Activated naive CD4-positive, alpha-beta T cell treated with anti-CD3 and anti-CD28 coated beads for 36 hours (primary cell): ENCODE results near the gene MPP2. TPM values are rescaled to one million over a fixed set of nuclear protein-coding genes. Genes with fewer than 3 reads are reported as not detected.

Source experiments
- total RNA-seq, 2 experiments: library from RNA; stranded (reverse); gene quantifications; one replicate each; pipeline ENCODE4 v1.2.3, GENCODE V29; 2021

Gene MPP2
- total RNA-seq, 2 experiments from 2014 or later = 2.3 to 2.5 TPM

Other genes starting within 250 kb of the MPP2 start
- gene MEOX1, start 245.6 kb downstream of the MPP2 start, total RNA-seq = under 1 TPM; 0.12 to 0.17 TPM
- gene SOST, start 148.7 kb downstream of the MPP2 start, total RNA-seq = not detected
- gene DUSP3, start 128.6 kb downstream of the MPP2 start, total RNA-seq = 10 to 100 TPM; 12.2 to 13.5 TPM
- gene CFAP97D1, start 127.1 kb downstream of the MPP2 start, total RNA-seq = not detected
- under 1 TPM; 0.30 to 0.33 TPM for gene MPP3, start 74.4 kb downstream of the MPP2 start, total RNA-seq
- gene CD300LG, start 60.4 kb downstream of the MPP2 start, total RNA-seq = not detected
- not detected for gene PPY, start 34.9 kb upstream of the MPP2 start, total RNA-seq
- gene PYY, start 46.4 kb upstream of the MPP2 start, total RNA-seq = not detected
- under 1 TPM; 0.17 to 0.31 TPM for gene NAGS, start 97.1 kb upstream of the MPP2 start, total RNA-seq
- 10 to 100 TPM; 25.6 to 26.7 TPM for gene TMEM101, start 107.4 kb upstream of the MPP2 start, total RNA-seq
- gene LSM12, start 159.1 kb upstream of the MPP2 start, total RNA-seq = 10 to 100 TPM; 79.8 to 83.9 TPM
- 10 to 100 TPM; 15.9 to 19.4 TPM for gene G6PC3, start 163.2 kb upstream of the MPP2 start, total RNA-seq
- 10 to 100 TPM; 17.9 to 18.9 TPM for gene HDAC5, start 216.1 kb upstream of the MPP2 start, total RNA-seq
- 10 to 100 TPM; 16.9 to 17.6 TPM for gene HROB, start 234.4 kb upstream of the MPP2 start, total RNA-seq